GM19238 (cell line): Measurements from ENCODE around the gene CARS1.

Source experiments
- DNase-seq: peaks from one replicate; pipeline ENCODE4 v3.0.0; 2011; ENCODE audit warnings: low spot score; ENCODE audit not compliant: insufficient read length

Gene CARS1

DNA sequence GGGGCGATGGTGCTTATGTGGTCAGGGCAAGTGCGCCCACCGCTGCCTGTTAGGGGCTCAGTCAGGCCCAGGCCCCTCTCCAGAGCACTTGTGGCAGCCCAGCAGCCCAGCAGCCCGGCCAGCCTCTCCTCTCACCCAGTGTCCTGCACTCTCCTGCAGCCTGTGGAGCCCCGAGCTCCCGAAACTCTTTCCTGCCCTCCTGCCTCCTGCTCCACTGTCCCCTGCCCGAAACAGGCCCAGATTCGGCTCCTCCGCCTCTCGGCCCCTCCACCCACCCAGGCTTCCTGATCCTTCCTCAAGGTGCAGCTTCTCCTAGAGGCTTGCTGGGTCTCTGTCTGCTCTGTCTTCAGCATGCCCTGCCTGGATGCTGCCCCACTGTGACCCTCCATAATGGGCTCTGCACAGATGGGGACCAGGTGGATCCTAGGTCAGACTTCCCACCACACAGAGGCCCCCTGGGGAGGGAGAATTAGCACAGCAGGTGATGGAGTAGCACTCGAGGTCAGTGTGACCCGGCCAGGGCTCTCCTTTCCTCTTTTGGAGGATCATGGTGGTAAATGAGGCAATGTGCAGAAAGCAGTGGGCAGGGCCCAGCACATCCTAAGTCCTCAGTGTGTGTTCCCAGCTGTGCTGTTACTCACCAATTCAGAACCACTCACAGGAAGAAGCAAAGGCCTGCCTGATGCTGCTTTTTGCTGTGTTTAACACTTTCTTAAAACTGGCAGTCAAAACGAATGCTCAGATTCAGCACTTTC lies 46.5 kb downstream of the CARS1 start:
- DNase-seq = no peak

DNA sequence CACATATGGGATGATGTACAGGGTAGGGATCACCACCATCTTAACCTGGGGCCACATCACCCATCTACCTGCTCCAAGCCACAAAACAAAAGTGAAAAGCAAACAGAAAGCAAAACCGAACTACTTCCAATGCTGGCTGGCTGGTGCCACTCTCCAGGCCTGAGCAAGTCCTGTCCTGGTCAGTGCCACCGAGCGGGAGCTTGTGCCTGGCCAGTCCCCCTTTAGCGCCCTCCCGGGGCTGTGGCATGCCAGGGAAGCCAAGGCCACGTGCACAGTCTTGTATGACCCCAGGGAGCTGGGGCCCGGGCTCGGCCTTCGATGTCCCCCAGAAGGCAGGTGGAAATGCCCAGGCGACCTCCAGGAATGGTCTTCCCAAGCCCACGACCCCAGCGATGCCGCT lies 47.2 kb downstream of the CARS1 start:
- DNase-seq = no peak

DNA sequence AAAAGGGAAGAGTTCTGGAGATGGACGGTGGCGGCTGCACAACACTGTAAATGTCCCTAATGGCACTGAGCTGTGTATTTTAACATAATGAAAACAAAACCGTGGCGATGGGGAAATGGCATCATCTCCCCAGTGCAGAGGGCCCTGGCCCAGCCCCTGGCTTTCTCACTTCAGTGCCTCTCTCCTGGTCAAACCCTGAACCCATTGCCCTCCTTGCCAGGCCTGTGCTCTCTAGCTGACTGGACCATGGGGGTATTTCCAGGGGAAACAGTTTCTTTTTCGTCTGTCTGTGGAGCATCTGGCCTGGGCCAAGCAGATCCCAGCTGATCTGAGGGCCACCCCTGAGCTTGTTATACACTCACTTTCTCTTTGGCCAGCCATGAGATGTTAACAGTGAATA lies 47.7 kb downstream of the CARS1 start:
- no peak for DNase-seq

DNA sequence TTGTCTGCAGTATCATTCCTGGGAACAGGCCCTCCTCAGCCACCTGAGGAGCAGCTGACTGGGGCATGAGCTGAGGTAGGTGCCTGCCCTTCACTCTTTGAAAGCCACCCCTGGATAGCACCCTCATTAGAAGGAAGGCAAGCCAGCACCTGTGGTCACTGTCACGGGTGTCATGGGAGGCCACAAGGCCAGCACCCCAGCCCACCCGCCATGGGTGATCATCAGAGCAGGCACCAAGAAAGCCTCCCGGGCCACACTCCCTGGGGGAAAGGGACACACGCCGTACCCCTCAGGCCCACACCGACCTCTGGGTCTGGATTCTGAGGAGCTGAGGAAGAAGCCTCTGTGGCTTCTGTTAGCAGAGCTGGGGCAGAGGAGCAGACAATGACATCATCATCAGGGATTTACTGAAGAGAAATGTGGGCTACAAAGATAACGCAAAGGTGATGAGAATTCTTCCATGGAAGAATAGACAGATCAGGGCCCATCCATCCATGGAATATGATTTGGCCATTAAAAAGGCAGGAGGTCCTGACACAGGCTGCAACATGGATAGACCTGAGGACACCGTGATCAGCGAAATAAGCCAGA lies 48.4 kb downstream of the CARS1 start:
- DNase-seq = no peak

DNA sequence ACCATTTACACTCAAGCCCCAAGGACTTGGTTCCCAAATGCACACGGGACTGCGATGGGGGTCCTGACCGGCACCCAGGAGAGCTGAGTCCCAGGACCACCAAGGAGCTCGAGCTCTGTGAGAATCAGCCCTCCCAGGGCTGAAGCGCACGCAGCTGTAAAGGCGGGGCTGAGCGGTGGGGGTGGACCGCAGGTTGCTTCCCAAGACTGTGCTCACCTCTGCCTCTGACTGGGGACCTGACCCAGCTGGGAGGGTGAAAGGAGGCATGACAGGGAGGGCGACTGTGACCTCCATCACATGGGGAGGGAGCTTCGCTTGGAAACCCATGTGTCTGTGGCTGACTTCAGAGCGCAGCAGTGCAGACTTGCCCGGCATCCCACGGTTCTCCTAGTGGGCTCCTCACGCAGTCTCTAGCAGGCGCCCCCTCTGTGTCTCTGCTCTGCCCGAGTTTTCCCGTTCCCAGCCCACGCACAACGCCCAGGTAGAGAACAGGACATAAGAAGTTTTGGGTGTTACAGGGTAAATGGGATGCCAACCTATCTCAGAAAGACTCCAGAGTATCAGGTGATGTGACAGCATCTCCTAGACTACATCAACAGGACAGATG lies 49.7 kb downstream of the CARS1 start:
- no peak for DNase-seq

DNA sequence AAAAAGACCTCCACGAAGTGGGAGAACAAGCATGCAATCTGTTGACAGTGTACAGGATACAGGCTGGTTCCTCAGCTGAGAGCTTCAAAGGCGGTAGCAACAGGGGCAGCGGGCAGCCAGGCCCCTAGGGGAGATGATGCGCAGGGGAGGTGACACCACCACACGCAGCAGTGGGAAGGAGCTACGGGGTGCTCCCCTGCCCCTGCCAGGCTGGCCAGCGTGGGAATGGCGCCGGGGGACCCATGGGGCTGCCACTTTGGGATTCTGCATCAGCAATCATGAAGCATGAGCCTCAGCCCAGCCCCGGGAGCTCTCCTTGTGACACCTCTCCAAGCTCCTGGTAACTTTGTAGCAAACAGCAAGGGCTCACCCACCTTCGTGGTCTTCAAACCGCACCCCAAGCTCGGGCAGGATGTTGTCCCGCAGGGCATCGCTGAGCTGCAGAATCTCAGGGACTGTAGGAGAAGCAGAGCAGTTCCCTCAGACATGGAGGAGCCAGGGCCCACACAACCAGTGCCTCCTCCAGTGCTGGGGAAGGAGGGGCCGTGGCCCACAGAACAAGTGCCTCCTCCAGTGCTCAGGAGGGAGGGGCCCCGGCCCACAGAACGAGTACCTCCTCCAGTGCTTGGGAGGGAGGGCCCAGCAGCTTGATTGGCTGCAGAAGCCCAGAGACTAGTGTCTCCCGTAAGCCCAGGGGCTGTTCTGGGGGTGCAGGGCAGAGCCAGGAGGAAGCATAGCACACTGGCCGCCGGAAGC lies 50.5 kb downstream of the CARS1 start:
- no peak for DNase-seq

DNA sequence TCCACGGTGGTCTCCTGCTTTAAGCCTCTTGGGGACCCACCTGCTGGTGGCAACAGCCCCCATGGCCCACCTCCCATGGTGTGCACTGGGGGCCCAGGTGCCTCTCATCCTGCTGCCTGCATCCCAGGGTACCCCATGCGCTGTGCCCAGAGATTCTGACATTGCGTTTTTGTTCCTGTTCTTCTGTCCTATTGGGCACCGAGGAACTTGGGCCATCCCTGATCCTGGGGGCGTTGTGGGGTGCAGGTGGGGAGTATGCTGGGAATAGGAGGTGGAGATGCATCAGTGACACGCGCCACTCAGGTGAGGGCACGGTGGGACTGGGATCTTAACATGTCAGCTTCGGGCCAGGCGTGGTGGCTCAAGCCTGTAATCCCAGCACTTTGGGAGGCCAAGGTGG lies 52.7 kb downstream of the CARS1 start:
- DNase-seq = no peak

DNA sequence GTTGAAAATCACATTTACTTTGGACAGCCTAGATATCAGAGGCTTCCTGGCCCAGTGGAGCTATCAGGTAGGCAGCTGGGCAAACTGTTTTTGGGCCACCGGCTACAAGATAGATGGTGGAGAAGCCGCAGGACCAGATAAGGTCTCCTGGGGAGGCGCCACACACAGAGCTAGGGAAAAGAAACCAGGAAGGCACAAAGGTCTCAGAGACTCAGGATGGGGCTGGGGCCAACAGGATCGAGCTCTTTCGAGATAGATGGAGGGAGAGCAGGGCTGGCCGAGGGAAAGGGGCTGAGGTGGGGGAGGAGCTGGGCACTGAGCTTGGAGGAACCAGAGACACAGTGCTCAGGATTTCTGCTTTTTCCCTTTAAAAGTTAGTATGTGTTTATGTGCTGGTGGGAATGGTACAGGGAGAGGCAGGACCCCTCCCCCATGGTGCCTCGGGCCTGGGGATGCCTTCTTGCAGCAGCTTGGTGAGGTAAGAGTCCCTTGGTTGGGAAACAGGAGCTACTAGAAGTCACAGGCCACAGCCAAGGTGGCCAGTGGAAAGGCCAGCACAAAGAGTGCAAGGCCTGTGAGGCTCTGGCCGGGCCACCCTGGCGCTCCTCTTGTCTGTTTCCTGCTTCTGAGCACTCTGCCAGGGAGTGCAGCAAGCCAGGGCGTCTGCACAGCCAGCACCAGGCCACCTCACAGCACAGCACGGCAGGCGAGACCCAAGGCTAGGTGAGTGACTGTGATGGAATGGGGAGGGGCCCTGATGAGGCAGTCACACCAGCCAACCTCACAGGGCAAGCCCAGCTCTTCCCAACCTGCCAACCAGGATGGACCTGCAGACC lies 53.6 kb downstream of the CARS1 start:
- no peak for DNase-seq

DNA sequence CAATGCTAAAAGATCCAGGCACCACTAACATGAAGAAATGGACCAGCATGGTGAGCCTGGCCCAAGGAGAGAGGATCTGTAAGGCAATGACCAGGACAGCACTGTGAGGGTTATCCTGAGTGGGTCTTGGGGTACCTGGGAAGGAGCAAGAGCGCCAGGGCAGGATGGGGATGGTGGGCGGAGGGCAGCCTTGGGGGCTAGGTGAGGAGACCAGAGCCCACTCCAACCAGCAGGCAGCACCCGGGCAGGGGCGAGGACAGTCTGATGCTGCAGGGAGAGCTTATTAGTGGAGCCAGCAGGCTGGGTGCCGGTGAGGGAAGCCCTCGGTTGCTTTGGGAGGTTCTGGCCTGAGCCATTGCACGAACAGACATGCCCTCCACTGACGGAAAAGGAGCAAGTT lies 54.4 kb downstream of the CARS1 start:
- no peak for DNase-seq

DNA sequence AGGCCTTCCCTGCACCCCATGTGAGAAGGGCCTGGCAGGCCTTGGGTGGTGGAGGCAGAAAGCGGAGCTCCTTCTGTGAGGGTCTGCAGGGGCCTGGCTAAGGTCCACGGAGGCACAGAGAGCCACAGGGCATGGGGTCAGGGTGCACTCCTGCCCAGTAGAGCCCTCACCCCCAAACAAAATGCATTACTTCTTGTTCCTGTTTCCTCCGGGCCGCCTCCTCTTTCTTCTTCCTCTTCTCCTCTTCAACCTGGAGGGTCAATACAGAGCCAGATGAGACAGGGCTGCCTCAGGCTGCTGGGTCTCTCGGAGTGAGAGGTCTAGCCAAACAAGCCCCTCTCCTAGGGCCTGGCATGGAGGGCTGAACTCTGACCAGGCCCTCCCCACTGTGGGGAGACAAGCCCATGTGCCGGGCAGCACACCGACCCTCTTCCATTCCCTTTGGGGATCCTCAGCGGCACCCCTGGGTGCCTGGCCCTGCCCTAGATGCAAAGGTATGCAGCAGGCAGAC lies 54.8 kb downstream of the CARS1 start:
- DNase-seq = no peak

DNA sequence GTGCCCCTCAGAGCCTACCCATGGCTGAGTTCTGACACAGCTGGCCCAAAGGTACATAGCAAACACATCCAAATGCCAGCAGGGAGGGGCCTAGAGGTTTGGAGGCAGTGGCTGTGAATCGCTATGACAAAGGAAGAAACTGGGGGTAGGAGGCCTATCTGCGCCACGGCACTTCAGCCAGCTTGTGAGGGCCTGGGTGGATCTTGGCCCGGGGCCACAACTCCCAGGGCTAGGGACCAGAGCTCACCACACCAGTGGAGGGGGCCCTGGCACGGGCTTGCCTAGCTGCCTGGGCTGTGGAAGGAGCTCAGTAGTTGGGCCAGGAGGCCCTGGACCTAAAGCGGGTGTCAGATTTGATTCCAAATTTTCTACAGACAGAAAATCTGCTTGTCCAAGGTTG lies 55.7 kb downstream of the CARS1 start:
- no peak for DNase-seq

DNA sequence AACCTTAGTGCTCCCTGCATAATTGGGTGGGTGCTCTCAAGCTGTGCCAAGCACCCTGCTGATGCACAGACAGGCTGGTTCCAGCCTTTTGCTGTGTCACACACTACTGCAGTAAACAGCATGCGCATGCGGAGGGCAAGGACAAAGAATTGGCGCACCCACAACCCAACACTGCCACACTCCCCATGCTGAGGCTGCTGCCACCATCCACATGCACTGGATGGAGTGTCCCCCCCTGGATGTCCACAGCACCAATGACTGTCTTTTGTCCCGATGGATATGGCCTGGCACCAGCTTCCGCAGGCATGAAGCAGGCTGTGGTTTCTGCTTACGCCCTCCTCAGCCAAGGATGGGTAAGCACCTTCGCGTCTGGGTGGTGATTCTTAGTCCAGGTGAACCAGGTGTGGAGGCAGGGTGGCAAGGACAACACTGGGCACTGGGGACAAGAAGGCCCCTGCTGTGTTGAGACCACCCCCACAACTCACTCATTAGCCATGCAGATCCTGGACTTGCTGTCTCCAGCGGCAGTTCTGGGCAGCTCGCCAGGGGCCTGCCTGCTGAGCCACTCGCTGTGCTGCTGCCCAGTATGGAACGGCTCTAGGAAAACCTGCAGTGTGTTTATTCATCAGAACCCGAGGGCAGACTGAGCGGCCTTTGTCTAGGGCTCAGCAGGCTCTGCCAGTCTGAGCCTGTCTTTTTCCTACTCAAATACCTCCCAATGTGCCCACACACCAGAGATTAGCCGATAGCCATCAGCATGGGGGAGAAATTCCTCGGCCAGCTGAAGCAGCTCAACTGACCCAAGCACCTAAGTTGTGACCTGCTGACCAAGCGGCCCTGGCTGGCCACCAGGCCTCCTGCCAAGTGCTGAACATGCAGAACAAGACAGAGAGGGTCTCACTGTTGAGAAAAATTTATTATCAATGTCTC lies 56.9 kb downstream of the CARS1 start:
- DNase-seq = no peak

DNA sequence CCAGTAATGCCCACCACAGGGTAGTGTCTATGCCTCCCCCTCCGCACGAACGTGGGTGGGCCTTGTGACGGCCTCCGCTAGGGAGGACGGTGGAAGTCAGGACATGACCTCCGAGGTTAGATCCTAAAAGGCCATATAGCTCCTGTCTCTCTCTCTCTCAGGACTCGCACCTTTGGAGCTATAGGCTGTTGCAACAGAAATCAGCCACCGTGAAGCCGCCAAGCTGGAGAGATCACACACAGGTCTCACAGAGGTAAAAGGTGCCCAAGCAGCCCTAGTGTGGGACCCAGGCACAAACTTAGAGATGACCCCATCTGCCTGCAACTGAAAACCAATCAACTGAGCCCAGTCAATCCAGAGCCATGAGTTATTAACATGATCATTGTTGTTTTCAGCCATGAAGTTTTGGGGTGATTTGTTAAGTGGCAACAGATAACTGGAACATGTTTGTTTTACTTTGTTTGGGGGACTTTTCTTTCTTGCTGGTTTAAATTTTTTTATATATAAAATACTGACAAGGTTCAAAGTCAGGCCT lies 57.7 kb downstream of the CARS1 start:
- DNase-seq = no peak

DNA sequence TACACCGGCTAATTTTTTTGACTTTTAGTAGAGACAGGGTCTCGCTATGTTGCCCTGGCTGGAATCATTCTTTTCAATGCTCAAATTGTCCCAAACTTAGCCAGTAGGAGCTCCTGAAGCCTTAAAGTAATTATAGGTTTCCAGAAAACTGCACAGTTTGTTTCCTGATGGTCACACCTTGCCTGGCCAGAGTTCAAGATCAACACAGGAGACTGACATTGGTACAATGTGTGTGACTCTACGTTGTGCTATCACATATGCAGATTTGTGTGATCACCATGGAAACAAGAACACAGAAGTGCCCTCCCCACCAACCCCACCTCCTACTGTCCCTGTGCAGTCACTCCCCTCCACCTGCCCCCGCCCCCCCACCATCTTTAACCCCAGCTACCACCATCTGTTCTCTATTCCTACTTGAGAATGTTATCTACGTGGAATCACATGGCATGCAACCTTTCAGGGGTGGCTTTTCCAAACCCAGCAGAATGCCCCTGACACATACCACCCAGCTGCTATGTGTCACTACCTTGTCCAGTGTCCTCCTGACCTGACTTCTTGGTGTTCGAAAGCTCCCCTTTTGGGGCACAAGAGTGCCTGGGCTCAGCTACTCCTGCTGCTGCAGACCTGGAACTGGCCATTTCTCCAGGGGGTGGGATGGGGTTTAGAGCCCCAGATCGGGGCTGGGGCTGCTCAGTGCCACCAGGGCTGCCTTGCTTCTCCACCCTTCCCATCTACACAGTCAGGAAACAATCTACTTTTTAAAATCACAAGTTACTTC lies 59.0 kb downstream of the CARS1 start:
- no peak for DNase-seq

DNA sequence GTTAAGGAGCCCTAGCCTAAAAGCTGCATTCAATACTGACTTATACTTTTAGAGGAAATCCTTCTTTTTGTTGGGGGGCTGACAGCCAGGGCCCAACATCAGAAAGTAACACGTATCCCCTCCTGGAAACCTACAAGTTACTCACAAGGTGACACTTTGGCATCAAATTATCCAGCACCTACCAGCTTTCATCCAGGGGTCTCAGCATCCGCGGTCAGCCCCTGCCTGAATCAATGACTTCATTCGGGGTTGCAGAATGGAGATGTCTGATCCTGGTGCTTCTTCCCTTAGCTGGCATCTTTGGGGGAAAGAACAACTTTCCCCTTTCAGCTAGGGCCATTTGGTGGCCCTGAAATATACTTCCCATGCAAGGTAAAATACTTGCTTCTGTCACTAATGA lies 59.8 kb downstream of the CARS1 start:
- DNase-seq = no peak

DNA sequence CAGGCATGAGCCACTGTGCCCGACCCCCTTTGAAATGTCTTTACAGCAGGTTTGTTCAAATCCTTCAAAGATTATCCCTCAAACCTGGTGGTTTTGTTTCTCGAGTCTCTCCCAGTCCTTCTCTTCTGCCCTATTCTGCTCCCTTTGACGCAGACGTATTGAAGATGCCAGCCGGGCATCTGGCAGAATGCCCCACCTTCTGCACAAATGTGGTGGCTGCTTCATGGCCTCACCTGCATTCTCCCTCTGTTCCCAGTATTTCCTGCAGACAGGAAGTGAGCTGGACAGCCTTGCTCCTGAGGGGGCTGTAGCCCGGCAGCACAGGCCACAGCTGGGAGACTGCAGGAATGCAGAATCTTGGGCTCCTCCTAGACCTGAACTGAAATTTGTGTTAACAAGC lies 60.2 kb downstream of the CARS1 start:
- DNase-seq = no peak

DNA sequence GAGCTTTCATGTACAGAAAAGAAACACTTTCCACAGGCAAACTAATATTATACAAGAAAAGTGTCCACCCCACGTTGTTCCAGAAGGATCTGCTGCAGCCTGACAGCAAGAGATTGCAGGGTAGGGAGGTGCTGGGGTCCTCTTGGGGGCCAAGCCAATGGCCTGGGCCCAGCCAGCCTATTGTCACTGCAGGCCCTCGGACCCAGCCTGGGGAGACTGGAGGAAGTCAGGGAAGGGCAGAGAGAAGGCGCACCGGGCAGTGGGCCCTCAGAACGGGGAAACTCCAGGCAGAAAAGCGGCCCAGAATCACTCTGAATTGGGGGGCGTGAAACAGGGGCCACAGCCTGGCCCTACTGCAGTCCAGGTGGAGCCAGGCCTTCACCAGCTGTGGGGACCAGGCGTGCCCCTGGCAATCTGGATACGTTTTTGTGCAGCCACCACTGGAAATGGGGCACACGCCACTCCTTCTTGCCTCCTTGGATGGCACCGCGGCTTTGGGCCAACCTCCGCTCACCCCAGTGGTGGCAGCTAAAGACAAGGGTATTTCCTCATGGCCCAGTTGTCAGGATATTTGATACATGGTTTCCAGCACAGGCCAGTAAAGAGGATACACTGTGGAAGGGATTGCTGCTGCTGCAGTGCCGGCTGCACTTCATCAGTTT lies 61.2 kb downstream of the CARS1 start:
- DNase-seq = no peak

DNA sequence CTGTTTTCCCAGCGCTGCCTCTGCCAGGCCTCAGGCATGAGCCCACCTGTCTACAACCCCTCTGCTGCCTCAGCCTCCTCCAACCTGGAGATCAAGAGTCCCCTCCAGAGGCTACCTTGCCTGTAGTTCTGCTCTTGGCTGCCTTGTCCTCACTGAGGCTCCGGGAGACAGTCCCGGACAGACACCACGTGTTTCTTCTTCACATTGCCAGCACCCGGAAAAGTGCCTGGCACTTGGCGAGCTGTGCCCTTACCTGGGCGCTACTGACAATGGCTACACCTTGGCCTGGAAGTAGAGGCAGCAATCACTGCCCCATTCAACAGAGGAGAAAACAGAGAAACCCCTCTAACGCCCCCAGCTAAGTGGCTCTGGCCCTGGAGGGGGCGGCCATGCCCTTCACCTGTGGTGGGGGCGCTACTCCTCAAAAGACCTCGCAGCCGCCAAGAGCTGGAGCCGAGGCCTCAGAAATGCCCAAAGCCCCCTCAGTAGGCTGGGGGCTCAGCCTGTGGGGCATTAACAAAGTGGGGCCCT lies 62.1 kb downstream of the CARS1 start:
- DNase-seq = no peak
